Ishikawa (cell line): Measurements from ENCODE around the gene NCKIPSD.

Source experiments
- CEBPB ChIP-seq: IDR thresholded peaks from 2 replicates; pipeline ENCODE4 v1.6.1; 2012
- CREB1 ChIP-seq: IDR thresholded peaks from 2 replicates; pipeline ENCODE4 v1.6.1; 2012; ENCODE audit warnings: low read depth
- EGR1 ChIP-seq: IDR thresholded peaks from 2 replicates; pipeline ENCODE4 v1.6.1; 2012
- EP300 ChIP-seq: IDR thresholded peaks from 2 replicates; pipeline ENCODE4 v1.6.1; 2012; ENCODE audit warnings: borderline replicate concordance
- FOXM1 ChIP-seq: IDR thresholded peaks from 2 replicates; pipeline ENCODE4 v1.6.1; 2012; ENCODE audit warnings: low read depth, borderline replicate concordance
- NFIC ChIP-seq: IDR thresholded peaks from 2 replicates; pipeline ENCODE4 v1.6.1; 2012
- RAD21 ChIP-seq: IDR thresholded peaks from 2 replicates; pipeline ENCODE4 v1.6.1; 2012; ENCODE audit warnings: low read depth
- TAF1 ChIP-seq: IDR thresholded peaks from 2 replicates; pipeline ENCODE4 v1.6.1; 2012; ENCODE audit warnings: low read depth, mild to moderate bottlenecking
- TCF12 ChIP-seq: IDR thresholded peaks from 2 replicates; pipeline ENCODE4 v1.6.1; 2012; ENCODE audit warnings: low read depth
- TEAD4 ChIP-seq: IDR thresholded peaks from 2 replicates; pipeline ENCODE4 v1.6.1; 2012
- YY1 ChIP-seq: IDR thresholded peaks from 2 replicates; pipeline ENCODE4 v1.6.1; 2012; ENCODE audit warnings: low read depth
- ZBTB7A ChIP-seq: IDR thresholded peaks from 2 replicates; pipeline ENCODE4 v1.6.1; 2012; ENCODE audit warnings: low read depth
- TF ChIP-seq, protein P1 (sequence below): IDR thresholded peaks from 2 replicates; pipeline ENCODE4 v1.6.1; 2012; ENCODE audit warnings: low read depth, mild to moderate bottlenecking
- TF ChIP-seq, protein P2 (sequence below): IDR thresholded peaks from 2 replicates; pipeline ENCODE4 v1.6.1; 2012
- TF ChIP-seq, protein P3 (sequence below): IDR thresholded peaks from 2 replicates; pipeline ENCODE4 v1.6.1; 2012

NCKIPSD gene

DNA sequence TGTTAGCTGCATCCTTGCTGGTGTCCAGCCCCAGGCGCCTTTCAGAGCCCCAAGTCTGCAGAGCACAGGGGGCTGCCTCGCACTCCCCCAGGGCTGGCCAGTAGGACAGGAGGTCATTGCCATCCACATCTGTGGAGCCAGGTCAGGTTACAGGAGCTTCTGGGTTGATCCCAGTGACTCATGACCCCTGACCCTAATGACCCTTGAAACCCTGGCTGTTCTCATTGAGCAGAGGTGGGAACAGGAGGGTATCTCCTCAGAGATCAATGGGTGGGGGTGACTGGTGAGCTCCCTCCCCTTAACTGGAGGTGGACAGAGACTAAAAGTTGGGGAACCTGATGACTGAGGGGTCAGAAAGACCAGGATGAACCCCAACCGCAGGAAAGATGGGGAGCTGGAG lies 44.3 kb downstream of the NCKIPSD start:
- no peak for TF ChIP-seq ZBTB7A
- no peak for TF ChIP-seq CEBPB
- no peak for TF ChIP-seq FOXM1
- TF ChIP-seq, protein P1, sequence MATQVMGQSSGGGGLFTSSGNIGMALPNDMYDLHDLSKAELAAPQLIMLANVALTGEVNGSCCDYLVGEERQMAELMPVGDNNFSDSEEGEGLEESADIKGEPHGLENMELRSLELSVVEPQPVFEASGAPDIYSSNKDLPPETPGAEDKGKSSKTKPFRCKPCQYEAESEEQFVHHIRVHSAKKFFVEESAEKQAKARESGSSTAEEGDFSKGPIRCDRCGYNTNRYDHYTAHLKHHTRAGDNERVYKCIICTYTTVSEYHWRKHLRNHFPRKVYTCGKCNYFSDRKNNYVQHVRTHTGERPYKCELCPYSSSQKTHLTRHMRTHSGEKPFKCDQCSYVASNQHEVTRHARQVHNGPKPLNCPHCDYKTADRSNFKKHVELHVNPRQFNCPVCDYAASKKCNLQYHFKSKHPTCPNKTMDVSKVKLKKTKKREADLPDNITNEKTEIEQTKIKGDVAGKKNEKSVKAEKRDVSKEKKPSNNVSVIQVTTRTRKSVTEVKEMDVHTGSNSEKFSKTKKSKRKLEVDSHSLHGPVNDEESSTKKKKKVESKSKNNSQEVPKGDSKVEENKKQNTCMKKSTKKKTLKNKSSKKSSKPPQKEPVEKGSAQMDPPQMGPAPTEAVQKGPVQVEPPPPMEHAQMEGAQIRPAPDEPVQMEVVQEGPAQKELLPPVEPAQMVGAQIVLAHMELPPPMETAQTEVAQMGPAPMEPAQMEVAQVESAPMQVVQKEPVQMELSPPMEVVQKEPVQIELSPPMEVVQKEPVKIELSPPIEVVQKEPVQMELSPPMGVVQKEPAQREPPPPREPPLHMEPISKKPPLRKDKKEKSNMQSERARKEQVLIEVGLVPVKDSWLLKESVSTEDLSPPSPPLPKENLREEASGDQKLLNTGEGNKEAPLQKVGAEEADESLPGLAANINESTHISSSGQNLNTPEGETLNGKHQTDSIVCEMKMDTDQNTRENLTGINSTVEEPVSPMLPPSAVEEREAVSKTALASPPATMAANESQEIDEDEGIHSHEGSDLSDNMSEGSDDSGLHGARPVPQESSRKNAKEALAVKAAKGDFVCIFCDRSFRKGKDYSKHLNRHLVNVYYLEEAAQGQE: no peak
- no peak for TF ChIP-seq TEAD4
- TF ChIP-seq, protein P2, sequence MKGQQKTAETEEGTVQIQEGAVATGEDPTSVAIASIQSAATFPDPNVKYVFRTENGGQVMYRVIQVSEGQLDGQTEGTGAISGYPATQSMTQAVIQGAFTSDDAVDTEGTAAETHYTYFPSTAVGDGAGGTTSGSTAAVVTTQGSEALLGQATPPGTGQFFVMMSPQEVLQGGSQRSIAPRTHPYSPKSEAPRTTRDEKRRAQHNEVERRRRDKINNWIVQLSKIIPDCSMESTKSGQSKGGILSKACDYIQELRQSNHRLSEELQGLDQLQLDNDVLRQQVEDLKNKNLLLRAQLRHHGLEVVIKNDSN: no peak
- TF ChIP-seq EGR1: no peak
- TF ChIP-seq TCF12: no peak
- no peak for TF ChIP-seq CREB1
- TF ChIP-seq NFIC: no peak
- TF ChIP-seq RAD21: no peak
- no peak for TF ChIP-seq TAF1
- TF ChIP-seq YY1: no peak
- TF ChIP-seq, protein P3, sequence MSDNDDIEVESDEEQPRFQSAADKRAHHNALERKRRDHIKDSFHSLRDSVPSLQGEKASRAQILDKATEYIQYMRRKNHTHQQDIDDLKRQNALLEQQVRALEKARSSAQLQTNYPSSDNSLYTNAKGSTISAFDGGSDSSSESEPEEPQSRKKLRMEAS: no peak
- TF ChIP-seq EP300: no peak

DNA sequence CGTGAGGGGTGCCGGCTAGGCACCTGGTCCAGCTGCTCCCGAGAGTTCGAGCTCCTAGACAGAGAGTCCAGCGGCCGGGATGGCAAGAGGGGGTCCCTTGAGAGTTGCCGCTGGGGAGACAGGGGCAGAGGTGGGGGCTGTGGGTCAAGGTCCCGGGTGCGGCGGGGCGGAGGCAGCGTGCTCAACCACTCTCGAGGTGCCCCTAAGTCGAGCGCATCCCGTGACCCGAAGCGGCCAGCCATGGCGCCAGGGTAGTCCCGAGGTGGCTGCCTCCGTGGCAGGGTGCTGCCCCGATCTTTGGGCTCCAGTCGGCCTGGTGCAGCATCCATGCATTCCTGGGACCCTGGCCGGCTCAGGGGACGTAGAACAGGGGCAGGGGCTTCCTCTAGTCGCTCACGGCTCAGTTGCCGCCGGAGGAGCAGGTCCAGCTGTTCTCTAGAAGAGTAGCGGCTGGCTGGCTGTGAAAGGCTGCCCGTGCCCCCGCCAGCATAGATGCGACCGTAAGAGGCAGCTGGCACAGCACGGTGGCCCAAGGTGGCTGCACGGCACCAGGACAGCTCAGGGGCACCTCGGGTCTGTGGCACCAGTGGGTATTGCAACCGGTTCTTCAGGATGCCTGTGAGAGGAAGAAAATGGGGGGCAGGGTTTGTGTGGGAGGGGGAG lies 45.6 kb downstream of the NCKIPSD start:
- no peak for TF ChIP-seq TAF1
- no peak for TF ChIP-seq EP300
- no peak for TF ChIP-seq EGR1
- TF ChIP-seq FOXM1: no peak
- TF ChIP-seq, protein P2: no peak
- no peak for TF ChIP-seq TCF12
- TF ChIP-seq ZBTB7A: no peak
- TF ChIP-seq, protein P1: no peak
- TF ChIP-seq CEBPB: no peak
- no peak for TF ChIP-seq TEAD4
- TF ChIP-seq, protein P3: no peak
- TF ChIP-seq NFIC: no peak
- TF ChIP-seq RAD21: no peak

DNA sequence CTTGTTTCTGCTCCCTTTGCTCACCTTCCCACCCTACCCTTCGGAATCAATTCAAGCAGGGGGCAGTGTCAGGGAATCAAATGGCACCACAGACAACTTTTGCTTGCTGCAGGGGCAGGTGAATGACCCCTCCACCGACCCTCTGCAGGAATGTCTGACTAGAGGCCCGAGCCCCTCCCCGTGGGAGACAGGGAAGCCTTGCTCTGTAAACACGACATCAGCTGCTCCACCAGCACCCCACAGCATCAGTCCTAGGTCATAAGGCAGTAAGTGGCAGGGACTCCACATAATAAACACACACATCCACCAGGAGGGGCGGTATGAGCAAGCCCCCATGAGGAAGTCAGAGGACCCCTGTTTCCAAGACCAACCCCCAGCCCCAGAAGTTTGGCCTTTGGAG lies 48.4 kb downstream of the NCKIPSD start:
- TF ChIP-seq FOXM1 (no peak), TCF12 (no peak), ZBTB7A (no peak), CREB1 (no peak), CEBPB (no peak), TEAD4 (no peak), TAF1 (no peak), RAD21 (no peak), EP300 (no peak), NFIC (no peak), YY1 (no peak), EGR1 (no peak)
- TF ChIP-seq, protein P1: no peak
- TF ChIP-seq, protein P3: no peak
- TF ChIP-seq, protein P2: no peak
